GM19035 (cell line): ENCODE measurements around the gene VWCE.
A peak's percentile ranks its signal among the peaks of the same experiment; 100 is the strongest.

Source experiments
- ATAC-seq: cut with Tn5 transposase; IDR thresholded peaks from one replicate; pipeline ENCODE4 v1.9.1; 2021; ENCODE audit not compliant: unreplicated experiment

Gene VWCE

GRCh38 chr11:61331651-61332050 lies 36.5 kb upstream of the VWCE start:
- no peak for ATAC-seq

- ATAC-seq: no peak
Measured at GRCh38 chr11:61329871-61330270, 34.8 kb upstream of the VWCE start.

DNA sequence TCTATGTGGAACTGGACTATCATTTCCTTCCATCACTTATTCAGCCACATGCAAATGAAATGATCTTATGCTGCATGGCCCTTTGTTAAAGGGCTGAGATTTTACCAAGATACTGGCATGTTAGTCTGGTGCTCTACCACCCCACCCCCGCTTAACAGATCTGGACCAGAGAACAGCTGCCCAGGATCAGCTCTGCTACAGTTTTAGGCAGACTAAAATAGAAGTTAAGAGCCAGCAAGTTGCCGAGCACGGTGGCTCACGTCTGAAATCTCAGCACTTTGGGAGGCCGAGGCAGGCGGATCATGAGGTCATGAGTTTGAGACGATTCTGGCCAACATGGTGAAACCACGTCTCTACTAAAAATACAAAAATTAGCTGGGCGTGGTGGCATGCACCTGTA lies 33.2 kb upstream of the VWCE start:
- ATAC-seq: no peak

GRCh38 chr11:61327669-61328071 lies 32.6 kb upstream of the VWCE start:
- ATAC-seq: no peak

- no peak for ATAC-seq
Measured at GRCh38 chr11:61325649-61326414, 30.7 kb upstream of the VWCE start.

- no peak for ATAC-seq
Measured at GRCh38 chr11:61315260-61315659, 20.1 kb upstream of the VWCE start.

GRCh38 chr11:61310749-61311148 lies 15.6 kb upstream of the VWCE start:
- ATAC-seq: no peak

DNA sequence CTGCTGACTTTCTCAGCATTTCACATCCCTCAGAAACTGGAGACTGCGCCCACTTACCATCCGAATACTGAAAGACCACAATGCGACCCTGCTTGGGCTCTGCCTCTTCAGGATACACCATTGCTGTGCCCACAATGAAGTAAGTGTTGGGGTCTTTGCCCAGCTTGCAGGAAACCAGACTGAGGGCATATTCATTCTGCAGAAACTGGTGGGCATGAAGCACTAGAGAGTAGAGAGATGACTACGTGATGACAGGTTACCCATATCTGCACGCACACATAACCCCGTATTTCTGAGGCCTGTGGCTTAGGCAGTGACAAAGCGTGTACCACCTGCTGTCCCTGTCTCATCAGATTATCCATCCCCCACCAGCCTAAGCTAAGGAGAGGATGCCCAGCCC lies 14.6 kb upstream of the VWCE start:
- ATAC-seq: no peak

- ATAC-seq: no peak
Measured at GRCh38 chr11:61309141-61309540, 14.0 kb upstream of the VWCE start.

GRCh38 chr11:61307354-61307753 lies 12.2 kb upstream of the VWCE start:
- ATAC-seq: no peak

GRCh38 chr11:61306221-61306620 lies 11.1 kb upstream of the VWCE start:
- ATAC-seq: no peak

DNA sequence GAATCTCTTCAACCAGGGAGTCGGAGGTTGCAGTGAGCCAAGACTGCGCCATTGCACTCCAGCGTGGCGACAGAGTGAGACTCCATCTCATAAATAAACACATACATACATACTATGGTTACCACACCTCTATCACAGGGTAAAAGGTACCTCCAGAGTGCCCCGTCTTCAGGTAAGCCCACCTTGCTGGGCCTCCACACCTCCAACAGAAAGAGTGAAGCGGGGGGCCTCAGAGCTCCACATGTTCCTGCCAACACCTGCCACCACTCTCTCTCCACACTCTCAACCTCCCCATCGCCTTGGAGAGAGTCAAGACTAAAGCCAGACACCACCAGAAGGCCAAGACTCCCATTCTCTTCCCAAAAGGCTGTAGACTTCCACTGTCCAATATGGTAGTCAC lies 10.3 kb upstream of the VWCE start:
- no peak for ATAC-seq

GRCh38 chr11:61303725-61304124 lies 8.6 kb upstream of the VWCE start:
- no peak for ATAC-seq

DNA sequence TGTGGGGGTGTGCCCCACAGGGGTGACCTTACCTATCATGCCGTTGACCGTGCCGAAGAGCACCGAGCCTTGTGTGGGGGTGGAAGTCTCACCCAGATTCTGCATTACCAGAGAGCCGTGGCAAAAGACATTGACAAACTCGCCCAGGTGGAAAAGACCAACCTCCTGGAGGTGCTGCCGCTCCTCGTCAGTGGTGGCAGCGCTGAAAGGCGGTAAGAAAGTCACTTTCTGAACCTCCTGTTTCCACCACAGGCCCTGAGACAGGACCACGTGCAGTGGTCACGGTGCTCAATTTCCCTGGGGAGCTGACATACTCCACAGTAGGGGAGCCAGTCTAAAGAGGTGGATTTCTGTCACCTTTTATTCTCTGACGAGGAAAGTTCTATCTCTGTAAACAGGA lies 7.4 kb upstream of the VWCE start:
- no peak for ATAC-seq

DNA sequence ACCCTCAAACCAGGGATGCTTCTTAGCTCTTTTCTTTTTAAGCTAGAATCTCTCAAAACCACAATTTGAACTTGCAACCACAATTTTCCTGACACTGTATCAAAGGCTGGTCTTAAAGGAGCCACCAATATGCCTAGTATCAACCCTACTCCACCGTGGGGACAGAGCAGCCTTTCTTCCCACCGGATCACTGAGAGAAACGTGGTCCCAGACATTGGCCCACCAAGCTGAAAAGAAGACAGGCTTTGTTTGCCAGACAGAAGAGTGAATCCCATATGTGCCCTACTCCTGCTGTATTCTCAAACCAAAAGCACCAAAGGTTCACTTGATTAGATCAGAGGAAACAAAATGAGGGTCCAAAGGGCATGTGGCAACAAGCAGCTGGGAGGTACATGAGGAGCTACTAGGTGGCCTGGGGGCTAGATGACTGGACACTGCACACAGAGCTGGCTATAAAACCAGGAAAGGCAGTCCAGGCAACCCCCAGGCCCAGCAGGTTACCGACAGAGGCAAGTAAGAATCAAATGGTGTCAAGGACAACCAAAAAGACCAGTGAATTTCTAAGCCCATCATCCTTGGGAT lies 3.6 kb upstream of the VWCE start:
- ATAC-seq: no peak

DNA sequence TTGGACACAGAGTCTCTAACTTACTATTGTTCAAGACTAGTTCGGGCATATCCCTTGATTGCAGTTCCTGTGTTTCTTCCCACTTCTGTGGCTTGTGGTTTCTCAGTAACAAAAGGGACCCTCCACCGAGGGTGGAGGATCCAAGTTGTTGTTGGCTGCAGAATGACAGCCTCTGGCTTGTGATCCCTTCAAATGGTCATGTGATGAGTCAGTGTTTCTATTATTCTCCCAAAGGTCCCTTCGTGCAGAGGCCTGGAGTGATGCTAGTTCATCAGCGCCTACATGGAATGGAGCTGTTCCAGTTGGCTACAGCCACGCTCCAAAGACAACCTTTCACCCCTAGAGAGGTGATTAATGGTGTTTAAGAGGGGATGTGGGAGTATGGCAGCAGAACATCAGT lies 2.6 kb upstream of the VWCE start:
- ATAC-seq: no peak

DNA sequence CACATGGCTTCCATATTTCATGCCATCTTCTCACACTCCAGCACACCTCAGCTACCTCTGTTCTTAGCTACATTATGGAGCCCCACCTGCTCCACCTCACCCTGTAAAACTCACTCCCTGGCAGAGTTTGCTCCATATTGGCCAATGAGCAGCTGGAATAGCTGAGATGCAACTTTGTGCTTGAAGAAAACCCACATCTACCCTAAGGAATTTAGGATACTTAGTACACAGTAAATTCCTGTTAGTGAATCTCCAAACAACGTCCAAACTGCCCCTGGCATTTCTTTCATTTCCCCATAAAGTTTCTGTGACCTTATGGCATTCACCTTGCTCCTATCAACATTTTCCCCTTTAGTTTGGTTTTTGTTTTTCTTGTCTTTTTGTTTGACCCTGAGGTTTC lies 2.2 kb upstream of the VWCE start:
- no peak for ATAC-seq

DNA sequence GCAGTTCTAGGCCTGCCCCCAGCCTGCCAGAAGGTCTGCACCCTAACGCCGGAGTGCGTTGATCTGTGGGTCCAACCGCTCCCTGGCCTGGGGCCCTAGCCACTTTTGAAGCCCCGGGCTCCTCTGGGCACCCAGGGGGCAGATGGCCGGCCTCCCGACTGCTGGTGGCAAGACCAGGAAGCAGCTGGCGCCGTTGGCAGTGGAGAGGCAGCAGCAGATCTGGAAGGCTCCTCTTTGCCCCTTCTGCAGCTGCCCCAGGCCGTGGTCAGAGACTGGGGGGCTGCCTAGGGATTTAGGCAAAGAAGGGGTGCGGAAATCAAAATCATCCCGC lies 445 bp upstream of the VWCE start:
- no peak for ATAC-seq

DNA sequence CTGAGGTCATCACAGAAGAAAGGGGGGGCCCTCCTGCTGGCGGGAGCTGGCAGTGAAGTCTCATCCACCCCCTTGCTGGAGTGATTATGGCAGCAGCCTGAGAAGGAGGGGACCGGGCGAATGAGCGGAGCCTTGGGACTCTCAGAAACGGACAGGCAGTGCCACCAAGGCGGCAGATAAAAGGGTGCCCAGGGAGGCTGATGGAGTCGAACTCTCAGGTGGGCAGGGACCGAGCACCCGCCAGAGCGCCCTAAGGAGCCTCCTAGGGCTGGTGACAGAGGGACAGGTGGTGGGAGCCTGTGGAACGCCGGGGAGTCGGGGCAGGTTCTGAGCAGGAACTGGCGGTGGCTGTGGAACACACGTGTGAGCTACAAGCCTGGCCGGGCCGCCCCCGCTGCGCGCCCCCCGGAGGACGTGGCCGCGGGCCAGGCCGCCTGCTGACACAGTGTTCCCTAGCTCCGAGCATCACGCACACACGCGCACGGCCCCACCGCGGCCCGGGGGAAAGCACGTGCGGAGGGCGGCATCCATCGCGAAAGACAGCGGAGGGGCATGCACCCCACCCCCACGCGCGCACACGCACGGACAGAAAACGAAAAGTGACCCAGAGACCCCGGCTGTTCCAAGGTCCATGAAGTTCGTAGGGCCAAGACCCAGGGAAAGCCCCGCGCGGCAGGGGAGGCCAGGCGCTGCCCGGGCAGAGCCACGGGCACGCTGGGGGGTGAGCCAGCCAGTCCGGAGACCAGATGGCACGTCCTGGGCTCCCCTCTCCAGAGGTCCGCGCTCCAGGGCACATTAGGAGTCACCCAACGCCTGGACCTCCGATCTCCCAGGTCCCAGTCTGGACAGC lies 1.0 kb downstream of the VWCE start:
- peak; percentile 45 for ATAC-seq

GRCh38 chr11:61292356-61292755 lies 2.8 kb downstream of the VWCE start:
- no peak for ATAC-seq

DNA sequence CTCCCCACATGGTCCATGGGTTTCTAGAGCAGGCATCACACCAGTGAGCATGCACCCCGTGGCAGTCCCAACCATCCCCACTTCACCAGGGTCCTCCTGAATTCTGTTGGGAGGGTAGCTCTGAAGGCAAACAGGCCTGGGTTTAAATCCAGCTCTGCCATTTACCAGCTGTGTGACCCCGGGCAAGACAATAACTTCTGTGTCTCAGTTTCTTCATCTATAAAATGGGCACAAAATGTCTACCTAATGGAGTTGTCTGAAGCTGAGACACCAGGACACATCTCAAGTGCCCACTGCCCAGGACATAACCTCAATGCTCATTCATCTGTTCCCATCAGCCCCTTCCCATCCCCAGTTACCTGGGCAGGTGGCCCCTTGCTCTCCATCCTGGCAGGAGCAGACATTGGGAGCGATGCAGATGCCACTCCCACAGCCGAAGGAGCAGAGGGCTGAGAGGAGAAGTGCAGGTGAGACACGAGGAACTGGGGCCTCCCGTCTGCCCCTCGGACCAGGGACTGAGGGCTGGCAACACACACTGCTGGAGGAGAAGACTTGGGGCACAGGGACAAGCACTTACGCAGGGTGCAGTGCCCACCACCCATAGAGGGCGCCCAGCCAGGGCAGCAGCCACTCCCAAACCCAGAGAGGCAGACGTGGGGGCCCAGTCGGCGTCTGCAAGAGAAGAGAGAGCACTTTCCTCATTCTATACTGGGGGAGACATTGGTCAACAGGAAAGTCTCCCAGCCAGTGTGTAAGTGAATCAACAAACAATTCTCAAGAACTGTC lies 4.0 kb downstream of the VWCE start:
- ATAC-seq: no peak
